BE2C (cell line): ENCODE data around the gene RAF1.

Source experiments
- DNase-seq: peaks from one replicate; pipeline ENCODE4 v3.0.0-alpha.2; 2020
- H3K27me3 ChIP-seq: fragments of 250-450 bp; sonication (Bioruptor Pico); 2 replicates; pipeline ENCODE4 v1.5.1; 2020; ENCODE audit warnings: mild to moderate bottlenecking
- H3K36me3 ChIP-seq: fragments of 250-450 bp; sonication (Bioruptor Pico); 2 replicates; pipeline ENCODE4 v1.5.1; 2020; ENCODE audit warnings: mild to moderate bottlenecking
- H3K4me1 ChIP-seq: fragments of 250-450 bp; sonication (Bioruptor Pico); 2 replicates; pipeline ENCODE4 v1.5.1; 2020
- H3K4me3 ChIP-seq: 2 replicates; pipeline ENCODE4 v1.5.1; 2011; ENCODE audit warnings: low read depth, low read length
- H3K9me3 ChIP-seq: fragments of 250-450 bp; sonication (Bioruptor Pico); 2 replicates; pipeline ENCODE4 v1.5.1; 2020
- CTCF ChIP-seq: IDR thresholded peaks from 2 replicates; pipeline ENCODE4 v1.5.1; 2012; ENCODE audit warnings: mild to moderate bottlenecking, low read depth, low read length

RAF1 gene

DNA sequence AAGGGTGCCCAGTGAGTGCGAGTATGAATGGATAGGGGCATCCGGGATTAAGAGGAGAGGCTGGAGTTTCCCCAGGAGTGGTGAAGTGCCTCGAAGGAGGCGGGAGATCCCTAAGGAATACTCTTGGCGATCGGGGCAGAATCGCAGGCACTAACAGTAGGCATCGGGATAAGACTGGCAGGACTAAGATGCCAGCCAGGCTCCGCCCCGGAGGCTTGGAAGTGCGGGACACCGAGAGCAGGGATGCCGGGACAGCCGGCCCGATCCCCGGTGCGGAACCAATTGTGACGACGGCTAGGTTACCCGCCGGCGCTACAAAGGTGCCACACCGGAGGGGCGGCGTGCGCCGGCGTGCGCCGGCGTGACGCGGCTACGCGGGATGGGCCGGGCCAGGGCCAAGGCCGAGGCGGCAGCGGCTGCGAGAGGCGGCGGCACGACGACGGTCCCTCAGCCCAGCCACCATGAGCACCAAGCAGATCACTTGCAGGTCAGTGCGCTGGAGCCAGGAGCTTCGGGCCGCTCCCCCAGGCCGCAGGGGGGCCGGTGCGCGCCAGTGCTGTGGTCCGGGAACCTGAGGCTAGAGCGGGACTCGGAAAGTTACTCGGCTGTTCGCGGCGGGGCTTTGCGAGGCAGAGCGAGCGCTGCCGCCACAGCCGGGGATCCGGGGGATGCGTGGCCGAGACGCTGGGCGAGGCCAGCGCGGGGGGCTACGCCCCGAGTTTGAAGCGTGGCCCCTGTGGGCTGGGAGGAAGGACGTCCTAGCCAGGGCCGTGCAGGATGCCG is 107.0 kb downstream of the RAF1 start, which contains the start of gene MKRN2:
TSS of gene MKRN2 (plus strand) at position 398 of the 783 bp plus-strand sequence. CDS start at position 462, 64 bp downstream.
- peak; percentile 82 for DNase-seq
- no peaks in the 10 kb centered on the region for H3K27me3 ChIP-seq
- TF ChIP-seq CTCF = no peak
- H3K4me1 ChIP-seq = no peaks in the 10 kb centered on the region
- H3K4me3 ChIP-seq = peak within 1 kb of the TSS; percentile 81
- no peaks in the 10 kb centered on the region for H3K36me3 ChIP-seq
- H3K9me3 ChIP-seq = no peaks in the 10 kb centered on the region

- Histone ChIP-seq H3K36me3 (no peaks in the 10 kb centered on the region), H3K9me3 (no peaks in the 10 kb centered on the region), H3K4me3 (peak overlapping the region; percentile 68), H3K27me3 (no peaks in the 10 kb centered on the region), H3K4me1 (no peaks in the 10 kb centered on the region)
- no peak for TF ChIP-seq CTCF
- no peak for DNase-seq
These were observed 107.6 kb downstream of the RAF1 start for GRCh38 chr3:12556314-12556689.

GRCh38 chr3:12553921-12554391 is 110.0 kb downstream of the RAF1 start:
- H3K4me3 ChIP-seq = peak overlapping the region; percentile 63
- H3K36me3 ChIP-seq = no peaks in the 10 kb centered on the region
- no peak for TF ChIP-seq CTCF
- H3K27me3 ChIP-seq = no peaks in the 10 kb centered on the region
- no peaks in the 10 kb centered on the region for H3K9me3 ChIP-seq
- DNase-seq = peak; percentile 38
- no peaks in the 10 kb centered on the region for H3K4me1 ChIP-seq

DNA sequence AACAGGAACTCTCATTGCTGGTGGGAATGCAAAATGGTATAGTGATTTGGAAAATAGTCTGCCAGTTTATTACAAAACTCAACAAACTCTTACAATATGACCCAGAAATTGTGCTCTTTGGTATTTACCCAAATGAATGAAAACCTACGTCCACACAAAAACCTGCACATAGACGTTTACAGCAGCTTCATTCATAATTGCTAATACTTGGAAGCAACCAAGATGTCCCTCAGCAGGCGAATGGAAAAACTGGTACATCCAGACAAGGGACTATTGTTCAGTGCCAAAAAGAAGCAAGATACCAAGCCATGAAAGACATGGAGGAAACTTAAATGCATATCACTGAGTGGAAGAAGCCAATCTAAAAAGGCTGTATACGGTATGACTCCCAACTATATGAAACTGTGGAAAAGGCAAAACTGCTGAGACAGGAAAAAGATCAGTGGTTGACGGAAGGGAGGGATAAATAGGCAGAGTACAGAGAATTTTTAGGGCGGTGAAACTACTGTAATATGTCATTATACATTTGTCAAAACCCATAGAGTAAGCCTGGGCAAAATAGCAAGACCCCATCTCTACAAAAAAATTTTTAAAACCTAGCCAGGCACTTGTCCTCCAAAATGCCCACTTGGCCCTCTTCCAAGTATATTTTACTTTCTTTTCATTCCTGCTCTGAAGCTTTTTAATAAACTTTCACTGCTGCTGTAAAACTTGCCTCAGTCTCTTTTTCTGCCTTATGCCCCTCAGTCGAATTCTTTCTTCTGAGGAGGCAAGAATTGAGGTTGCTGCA is 113.8 kb downstream of the RAF1 start:
- Histone ChIP-seq H3K9me3 (no peaks in the 10 kb centered on the region), H3K4me3 (no peak overlapping the region), H3K36me3 (no peaks in the 10 kb centered on the region), H3K4me1 (no peaks in the 10 kb centered on the region), H3K27me3 (no peaks in the 10 kb centered on the region)
- TF ChIP-seq CTCF = no peak
- no peak for DNase-seq

DNA sequence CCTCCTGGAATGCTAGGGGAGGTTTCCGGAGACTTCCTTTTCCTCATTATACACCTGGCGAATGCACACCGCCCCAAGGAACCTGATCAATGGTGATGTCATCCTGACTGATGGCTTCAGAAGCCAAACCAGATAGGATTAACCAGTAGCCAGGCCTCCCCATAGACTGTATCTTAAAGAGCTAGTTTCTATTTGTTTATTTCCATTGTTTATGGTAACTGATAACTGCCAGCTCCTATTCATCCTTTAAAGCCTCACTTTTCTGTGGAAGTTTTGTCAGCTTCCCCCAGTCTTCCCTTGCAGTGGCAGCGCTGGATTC is 118.5 kb downstream of the RAF1 start, which contains the start of gene MKRN2OS:
TSS of gene MKRN2OS (minus strand) at position 27 of the 319 bp plus-strand sequence. CDS start 35 bp downstream, outside the sequence.
- H3K36me3 ChIP-seq = no peaks in the 10 kb centered on the region
- no peak for DNase-seq
- no peaks in the 10 kb centered on the region for H3K27me3 ChIP-seq
- no peak for TF ChIP-seq CTCF
- H3K4me1 ChIP-seq = no peaks in the 10 kb centered on the region
- no peaks in the 10 kb centered on the region for H3K9me3 ChIP-seq
- H3K4me3 ChIP-seq = no peak within 1 kb of the TSS
